ENCODE measurements around the gene KCNG3.

The KCNG3 gene, protein sequence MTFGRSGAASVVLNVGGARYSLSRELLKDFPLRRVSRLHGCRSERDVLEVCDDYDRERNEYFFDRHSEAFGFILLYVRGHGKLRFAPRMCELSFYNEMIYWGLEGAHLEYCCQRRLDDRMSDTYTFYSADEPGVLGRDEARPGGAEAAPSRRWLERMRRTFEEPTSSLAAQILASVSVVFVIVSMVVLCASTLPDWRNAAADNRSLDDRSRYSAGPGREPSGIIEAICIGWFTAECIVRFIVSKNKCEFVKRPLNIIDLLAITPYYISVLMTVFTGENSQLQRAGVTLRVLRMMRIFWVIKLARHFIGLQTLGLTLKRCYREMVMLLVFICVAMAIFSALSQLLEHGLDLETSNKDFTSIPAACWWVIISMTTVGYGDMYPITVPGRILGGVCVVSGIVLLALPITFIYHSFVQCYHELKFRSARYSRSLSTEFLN

DNA sequence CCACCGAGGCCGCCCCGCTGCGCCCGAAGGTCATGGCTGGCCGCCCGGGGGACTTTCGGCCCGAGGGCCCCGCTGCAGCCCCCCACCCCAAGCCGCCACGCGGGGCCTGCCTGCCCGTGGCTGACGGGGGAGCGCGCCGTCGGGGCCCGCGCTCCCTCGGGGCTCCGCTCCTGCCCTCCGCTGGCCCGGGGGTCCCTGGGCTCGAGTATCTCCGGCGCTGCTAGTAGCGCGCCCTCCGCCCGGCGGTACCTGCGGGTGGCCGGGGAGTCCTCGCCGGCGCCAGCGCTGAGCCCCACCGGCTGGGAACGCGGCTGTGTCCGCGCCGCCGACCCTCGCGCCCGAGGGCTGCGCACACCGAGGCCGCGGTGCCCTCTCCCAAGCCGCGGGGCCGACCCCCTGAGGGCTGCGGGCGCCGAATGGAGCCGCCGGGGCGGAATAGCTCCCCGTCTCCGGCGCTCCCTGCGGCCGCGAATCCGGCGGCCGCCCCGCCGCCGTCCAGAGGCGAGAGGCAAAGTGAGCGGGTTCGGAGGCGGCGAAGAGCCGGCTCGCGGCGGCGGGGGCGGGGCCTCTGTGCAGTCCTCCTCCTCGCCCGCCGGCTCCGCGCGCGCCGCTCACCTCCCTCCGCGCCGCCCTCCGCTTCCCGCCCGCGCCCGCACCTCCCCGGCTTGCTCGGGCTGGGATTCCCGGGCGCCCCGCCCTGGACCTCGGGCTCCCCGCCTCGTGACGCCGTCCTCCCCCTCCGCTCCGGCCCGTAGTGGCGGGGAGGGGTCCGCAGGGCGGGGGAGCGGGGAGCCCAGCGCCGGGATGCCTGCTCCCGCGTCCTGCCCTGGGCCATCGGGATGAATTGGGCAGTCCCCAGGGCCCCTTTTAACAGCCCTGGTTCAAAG is at the start of gene KCNG3:
Gene KCNG3, minus strand, starts transcription at position 515 of the 887 bp plus-strand sequence. Its CDS starts 481 bp downstream, at position 34.
- peak; percentile 34 for DNase-seq (ENCODE audit: low spot score)

DNA sequence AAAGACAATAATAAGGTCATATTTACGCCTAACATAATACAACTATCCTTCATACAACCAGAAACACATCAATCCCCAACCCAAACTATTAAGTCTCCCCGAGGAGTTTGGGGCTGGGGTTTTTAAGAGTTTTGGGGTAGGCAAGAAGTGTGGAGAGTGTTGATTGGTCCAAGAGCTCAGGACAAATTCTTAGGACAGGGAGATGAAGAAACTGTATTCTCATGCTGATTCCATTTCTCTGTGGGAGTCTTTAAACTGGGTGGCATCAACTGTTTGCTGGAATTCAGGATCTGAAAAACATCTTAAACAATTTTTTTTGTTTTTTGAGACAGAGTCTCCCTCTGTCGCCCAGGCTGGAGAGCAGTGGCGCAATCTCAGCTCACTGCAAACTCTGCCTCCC is 49.1 kb upstream of the KCNG3 start:
- no peak for DNase-seq (ENCODE audit: low spot score)

DNA sequence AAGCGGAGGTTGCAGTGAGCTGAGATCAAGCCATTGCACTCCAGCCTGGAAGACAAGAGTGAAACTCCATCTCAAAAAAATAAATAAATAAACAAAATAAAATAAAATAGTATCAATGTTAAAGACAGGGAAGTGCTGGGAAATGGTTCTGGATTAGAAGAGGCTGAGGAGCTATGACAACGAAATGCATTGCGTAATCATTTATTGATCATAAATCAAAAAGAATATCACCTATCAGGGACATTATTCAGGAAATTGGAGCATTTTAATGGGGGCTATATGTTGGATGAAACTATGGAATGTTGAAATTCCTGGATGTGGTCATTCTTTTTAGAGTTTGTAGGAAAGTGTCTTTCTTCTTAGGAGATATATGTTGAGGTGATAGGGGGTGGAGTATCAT is 43.7 kb upstream of the KCNG3 start:
- DNase-seq (ENCODE audit: low spot score), result no peak

DNA sequence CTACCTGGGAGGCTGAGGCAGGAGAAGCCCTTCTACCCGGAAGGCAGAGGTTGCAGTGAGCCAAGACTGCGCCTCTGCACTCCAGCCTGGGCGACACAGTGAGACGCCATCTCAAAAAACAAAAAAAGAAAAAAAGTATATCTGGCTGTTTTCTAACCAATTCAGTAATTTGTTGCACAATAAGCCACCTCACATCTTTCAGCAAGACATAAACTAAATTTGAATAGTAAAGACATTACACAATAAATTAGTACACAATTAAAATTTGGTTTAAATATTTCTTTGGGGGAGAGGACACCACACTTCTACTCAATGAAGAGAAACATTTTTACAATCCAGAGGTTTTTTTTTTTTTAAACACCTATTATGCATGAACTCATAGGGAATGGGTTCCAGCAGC is 38.6 kb upstream of the KCNG3 start:
- no peak for DNase-seq (ENCODE audit: low spot score)

DNA sequence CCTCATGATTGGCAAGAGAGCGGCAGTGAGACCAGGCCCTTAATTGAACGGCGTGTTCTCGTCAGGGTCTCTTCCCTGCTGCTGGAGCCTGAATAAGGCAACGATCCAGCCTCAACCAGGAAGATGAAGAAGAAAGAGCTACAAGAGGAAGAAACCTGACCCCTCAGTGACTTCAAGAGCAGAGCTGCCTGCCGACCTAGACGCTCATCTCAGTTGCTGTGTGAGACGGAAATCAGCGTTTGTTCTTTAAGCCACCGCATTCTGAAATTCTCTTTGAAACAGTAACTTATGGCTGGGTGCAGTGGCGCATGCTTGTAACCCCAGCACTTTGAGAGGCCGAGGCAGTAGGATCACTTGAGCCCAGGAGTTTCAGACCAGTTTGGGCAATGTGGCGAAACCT is 29.6 kb upstream of the KCNG3 start:
- DNase-seq (ENCODE audit: low spot score), result no peak

DNA sequence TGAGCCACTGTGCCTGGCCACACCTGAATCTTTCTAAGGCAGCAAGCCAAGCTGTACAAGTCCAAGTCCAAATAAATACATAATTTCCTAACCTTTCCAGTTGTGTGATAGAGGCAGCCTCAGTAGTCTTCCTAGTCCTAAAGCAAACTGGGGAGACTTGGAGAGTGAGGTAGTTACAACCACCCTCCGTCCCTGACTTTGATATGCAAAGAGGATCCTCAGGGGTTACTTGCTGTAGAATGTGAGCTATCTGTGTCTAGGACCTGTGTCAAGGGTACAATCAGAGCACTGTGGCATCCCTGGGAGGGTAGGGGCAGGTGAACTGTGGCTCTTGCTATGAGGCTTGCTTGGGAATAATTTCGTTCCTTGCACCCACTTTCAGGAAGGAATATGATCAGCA is 28.3 kb upstream of the KCNG3 start:
- DNase-seq (ENCODE audit: low spot score), result no peak

DNA sequence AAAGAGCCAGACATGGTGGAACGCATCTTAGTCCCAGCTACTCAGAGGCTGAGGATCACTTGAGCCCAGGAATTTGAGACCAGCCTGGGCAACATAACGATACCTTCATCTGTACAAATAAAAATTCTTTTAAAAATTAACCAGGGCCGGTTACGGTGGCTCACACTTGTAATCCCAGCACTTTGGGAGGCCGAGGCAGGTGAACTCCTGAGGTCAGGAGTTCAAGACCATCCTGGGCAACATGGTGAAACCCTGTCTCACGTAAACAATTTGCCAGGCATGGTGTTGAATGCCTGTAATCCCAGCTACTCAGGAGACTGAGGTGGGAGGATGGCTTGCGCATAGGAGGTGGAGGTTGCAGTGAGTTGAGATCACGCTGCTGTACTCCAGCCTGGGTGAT is 25.8 kb upstream of the KCNG3 start:
- no peak for DNase-seq (ENCODE audit: low spot score)

DNA sequence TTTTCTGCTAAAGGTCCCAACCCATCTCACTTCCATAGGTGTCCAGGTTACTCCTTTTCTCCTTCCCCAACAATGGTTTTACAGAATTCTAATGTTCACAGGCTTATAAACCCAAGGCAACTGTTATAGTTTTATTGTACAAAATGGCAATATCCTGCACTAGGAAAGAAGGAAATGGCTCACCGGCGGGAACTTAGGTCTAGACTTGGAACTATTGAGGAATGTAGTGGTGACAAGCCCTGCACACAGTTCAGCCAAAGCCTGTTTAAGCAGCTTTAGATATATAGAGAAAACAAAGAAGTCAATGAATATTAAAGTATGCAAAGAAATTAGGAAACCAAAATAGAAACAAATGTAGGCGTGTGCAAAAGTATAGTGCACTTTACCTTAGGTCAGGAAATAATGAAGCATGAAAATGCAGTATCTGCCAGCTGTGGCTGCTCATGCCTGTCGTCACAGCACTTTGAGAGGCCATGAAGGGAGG is 22.7 kb upstream of the KCNG3 start:
- no peak for DNase-seq (ENCODE audit: low spot score)

DNA sequence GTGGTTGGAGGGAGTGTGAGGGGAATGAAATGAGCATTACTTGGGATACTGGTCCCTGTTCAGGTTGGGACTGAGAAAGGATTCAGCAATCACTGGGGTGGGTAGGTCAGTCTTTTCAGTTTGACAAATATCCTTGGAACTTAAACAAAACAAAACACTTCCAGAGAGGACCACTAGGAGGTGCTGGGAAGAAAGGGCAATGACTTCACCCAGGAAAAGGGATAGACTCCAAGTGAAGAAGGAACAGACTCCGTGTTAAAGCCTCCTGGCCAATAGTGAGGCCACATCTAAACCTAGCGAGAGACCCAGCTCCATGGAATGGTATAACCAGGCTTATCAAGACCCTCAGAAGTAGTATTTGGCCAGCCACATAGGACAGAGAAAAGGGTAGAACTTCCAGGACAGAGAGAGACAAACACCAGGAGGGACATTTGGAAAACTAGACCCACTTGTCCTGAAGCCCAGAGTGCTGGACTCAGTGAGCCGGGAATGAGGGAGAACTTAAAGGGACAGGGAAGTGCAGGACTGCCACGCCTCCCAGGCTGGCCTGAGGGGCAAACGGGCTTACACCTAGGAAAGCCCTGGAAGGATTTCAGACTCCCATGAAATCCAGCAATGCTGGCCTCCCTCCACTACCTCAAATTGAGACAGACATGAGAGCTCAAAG is 19.6 kb upstream of the KCNG3 start:
- peak; percentile 24 for DNase-seq (ENCODE audit: low spot score)

DNA sequence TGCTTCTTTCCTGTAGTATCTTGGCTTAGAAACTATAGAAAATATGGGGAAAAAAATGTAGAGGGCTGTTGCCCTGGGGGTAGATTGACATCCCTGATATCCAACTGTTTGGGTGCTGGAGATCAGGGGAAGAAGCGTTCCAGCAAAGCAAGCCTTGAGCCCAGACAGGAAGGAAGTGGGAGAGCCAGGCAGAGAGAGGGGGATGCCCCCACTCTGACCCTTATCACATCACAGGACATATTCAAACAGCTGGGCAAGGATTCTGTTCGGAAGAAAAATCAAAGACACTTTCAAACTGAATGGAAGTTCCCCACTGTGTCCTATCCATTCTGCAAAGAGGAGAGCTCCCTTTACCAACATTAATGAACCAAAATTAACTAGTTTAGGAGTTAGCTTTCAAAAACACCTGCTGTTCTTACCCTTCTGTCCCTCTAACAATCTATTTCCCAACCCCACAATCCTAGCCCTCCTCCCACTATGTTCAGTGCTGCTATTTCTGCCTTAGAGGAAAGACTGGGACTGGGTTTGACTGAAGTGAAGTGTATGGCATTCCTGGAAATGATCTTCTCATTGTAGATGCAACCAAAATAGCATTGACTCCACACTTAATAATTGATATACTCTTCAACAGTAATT is 16.9 kb upstream of the KCNG3 start:
- DNase-seq (ENCODE audit: low spot score), result no peak

DNA sequence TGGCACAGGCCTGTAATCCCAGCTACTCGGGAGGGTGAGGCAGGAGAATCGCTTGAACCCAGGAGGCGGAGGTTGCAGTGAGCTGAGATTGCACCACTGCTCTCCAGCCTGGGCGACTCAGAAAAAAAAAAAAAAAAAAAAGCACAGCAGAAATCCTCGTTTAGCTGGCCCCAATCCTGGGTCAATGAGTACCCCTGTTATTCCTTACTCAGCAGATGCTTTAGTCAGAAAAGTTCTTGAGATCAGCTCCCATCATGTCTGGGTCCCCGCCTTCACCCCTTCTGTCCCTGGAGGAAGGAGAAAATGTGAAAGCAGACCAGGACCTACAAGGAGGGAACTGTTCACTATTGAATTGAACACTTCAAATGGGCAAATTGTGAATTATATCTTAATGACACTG is 16.4 kb upstream of the KCNG3 start:
- DNase-seq (ENCODE audit: low spot score), result no peak

DNA sequence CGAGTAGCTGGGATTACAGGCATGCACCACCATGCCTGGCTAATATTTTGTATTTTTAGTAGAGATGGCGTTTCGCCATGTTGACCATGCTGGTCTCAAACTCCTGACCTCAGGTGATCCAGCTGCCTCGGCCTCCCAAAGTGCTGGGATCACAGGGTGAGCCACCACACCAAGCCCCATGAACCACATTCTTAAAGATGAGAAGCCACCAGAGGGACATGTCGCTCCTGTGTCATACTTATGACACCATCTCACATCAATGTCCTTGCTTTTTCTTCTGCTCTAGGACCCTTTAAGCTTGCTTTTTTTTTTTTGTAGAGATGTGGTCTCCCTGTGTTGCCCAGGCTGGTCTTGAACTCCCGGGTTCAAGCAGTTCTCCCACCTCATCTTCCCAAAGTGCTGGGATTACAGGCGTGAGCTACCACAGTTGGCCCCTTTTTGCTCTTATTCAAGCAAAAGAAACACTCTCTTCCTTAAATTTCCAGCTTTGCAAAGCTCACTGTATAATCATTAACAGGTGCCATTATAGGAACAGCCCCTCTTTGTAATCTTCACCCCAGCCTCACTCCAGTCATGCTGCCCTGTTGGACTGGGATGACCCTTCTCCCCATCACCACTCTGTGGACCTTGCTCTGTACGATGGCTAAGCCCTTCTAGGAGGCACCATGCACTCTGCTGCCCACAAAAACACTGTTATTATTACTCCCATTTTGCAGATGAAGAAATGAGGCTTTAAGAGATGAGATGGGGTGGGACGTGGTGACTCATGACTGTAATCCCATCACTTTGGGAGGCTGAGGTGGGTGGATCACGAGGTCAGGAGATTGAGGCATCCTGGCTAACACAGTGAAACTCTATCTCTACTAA is 10.8 kb upstream of the KCNG3 start:
- no peak for DNase-seq (ENCODE audit: low spot score)

DNA sequence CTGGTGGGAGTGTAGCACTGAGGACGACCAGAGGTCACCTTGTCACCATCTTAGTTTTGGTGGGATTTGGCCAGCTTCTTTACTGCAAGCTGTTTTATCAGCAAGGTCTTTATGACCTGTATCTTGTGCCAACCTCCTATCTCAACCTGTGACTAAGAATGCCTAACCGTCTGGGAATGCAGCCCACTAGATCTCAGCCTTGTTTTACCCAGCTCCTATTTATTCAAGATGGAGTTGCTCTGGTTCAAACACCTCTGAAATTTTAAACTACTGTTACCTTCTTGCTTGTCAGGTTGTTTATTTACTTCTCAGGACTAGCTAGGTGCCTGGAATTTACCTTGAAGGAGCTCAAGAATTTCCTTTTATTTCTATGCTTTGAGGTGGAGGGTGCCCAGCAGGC is 9.5 kb upstream of the KCNG3 start:
- no peak for DNase-seq (ENCODE audit: low spot score)

DNA sequence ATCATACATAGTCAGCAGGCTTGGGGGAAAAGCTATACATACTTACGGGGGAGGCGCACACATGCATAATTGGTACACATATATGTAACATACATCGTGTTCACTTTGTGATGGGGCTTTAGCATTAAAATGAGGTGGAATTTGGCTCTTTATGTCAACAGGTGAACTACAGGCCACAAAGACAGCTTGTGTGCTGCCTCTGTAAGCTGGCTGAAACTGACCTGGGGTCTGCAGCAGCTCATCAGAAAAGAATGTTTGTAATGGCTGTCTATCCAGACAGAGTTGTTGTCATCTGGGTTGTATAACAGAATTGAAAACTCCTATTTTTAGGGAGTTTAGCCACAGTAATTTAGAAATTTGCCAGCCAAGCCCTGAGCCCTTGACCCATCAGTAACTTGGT is 4.7 kb upstream of the KCNG3 start:
- no peak for DNase-seq (ENCODE audit: low spot score)

DNA sequence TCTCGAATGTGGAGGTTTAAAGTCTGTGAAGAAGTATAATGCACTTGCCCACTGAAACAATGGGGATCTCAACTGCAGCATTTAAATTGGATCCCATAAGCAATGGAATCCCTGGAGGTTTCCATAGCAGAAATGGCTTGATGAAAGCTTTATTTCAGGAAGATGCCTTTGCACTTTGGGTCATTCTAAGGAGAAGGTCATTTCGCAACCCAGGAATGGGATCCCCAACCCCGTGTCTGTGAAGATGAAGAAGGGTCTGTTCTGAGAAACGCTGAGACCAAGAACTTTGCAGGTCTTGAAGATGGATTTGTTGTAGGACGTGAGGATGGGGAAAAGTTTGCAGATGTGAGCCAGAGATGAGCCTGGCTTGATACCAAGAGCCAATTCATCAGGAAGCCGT is 1.8 kb upstream of the KCNG3 start:
- DNase-seq (ENCODE audit: low spot score), result no peak

DNA sequence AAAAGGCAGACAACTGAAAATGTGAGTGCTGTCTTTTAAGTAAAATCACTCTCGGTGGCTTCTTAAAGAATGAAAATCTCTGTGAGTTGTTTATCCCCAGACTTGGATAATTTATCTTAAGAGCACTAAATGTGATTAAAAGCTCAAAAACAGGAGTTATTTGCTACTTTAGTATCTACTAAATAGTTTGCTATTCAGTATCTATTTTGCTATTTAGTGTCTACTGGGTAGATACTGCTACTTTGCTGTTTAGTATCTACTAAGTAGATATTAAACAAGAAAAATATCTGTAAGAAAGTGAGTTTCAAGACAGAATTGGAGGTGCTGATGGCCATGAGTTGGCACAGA is 1.4 kb upstream of the KCNG3 start:
- DNase-seq (ENCODE audit: low spot score), result no peak

DNA sequence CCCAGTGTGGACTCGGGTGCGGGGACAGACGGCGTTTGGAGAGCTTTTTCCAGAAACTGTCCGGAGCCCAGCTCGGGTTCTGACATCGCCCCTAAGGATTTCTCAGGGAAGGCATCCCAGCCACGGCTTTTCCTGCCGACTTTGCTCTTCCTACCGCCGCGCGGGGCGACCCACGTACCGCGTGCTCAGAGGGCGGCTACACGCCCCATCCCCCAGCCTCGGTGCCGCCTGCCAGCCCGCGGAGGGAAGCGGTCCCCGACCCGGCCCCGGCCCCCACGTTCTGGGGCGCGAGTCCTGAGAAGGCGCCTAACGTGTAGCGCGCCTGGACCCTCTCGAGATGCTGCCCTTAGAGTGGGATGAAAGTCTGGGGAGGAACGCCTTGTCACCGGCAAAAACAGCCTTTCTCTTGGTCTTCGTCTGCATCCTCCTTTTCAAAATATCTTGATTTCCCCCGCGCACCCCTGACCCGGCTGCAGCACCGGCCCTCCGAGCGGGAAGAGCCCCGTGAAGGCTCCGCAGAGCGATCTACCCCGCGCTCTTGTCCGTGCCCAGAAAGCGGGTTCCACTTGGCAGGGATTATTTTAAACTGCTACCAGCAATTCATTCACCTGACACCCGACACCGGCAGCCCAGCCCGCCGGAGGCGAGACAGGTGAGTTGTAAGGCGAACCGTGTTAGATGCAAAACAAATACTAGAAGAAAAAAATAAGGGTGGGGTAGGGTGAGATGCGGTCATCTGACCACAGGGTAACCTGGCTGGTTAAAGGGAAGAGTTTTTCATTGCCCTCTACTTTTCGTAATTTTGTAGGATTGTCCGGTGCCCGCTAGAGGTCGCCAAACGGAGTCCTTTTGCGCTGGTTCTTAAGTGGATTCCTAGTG is 812 bp upstream of the KCNG3 start:
- peak; percentile 75 for DNase-seq (ENCODE audit: low spot score)

DNA sequence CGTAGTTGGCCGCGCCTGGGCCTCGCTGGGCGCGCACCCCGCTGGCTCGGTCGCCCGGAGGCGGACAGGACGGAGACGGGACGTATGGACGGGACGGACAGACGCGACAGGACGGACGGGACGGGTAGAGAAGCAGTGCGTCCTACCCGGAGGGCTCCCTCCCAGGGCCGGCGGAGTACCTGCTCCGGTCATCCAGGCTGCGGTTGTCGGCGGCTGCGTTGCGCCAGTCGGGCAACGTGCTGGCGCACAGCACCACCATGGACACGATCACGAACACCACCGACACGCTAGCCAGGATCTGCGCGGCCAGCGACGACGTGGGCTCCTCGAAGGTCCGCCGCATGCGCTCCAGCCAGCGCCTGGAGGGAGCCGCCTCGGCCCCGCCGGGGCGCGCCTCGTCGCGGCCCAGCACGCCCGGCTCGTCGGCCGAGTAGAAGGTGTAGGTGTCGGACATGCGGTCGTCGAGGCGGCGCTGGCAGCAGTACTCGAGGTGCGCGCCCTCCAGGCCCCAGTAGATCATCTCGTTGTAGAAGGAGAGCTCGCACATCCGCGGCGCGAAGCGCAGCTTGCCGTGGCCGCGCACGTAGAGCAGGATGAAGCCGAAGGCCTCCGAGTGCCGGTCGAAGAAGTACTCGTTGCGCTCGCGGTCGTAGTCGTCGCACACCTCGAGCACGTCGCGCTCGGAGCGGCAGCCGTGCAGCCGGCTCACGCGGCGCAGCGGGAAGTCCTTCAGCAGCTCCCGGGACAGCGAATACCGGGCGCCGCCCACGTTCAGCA is 903 bp downstream of the KCNG3 start:
- DNase-seq (ENCODE audit: low spot score), result peak; percentile 14

DNA sequence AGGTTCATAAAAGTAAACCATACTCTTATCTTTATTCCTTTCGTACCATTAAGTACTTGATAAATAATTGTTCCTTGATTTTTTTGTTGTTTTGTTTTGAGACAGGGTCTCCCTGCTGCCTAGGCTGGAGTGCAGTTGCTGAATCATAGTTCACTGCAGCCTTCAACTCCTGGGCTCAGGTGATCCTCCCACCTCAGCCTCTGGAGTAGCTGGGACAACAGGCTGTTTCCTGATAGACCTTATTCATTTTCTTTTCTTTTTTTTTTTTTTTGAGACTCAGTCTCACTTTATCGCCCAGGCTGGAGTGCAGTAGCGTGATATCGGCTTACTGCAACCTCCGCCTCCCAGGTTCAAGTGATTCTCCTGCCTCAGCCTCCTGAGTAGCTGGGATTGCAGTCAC is 5.5 kb downstream of the KCNG3 start:
- DNase-seq (ENCODE audit: low spot score), result no peak
